GM21723 (cell line): ENCODE results near the gene CHRDL1.
"Not testable (repeated sequence)": the region's sequence is repeated elsewhere in the genome, so short reads cannot be mapped to it uniquely, and the experiment has no call there.

Experiments
- ATAC-seq: cut with Tn5 transposase; IDR thresholded peaks from one replicate; pipeline ENCODE4 v1.9.1; 2021; ENCODE audit warnings: mild to moderate bottlenecking, moderate library complexity; ENCODE audit not compliant: unreplicated experiment

CHRDL1 gene

GRCh38 chrX:110795645-110796406 lies at the start of gene CHRDL1:
TSS of gene CHRDL1 (minus strand) at chrX:110795817. CDS start at chrX:110792181, 3,636 bp downstream.
- no peak for ATAC-seq

GRCh38 chrX:110836982-110837381 lies 41.4 kb upstream of the CHRDL1 start:
- no peak for ATAC-seq

GRCh38 chrX:110836451-110836850 lies 40.8 kb upstream of the CHRDL1 start:
- ATAC-seq: no peak

- no peak for ATAC-seq
Observed at GRCh38 chrX:110836001-110836400, 40.4 kb upstream of the CHRDL1 start.

- ATAC-seq: no peak
Observed at GRCh38 chrX:110825972-110826371, 30.4 kb upstream of the CHRDL1 start.

GRCh38 chrX:110816543-110816942 lies 20.9 kb upstream of the CHRDL1 start:
- ATAC-seq: not testable (repeated sequence)

GRCh38 chrX:110806145-110806544 lies 10.5 kb upstream of the CHRDL1 start:
- no peak for ATAC-seq

- ATAC-seq: no peak
Observed at GRCh38 chrX:110805303-110805702, 9.7 kb upstream of the CHRDL1 start.

- ATAC-seq: no peak
Observed at GRCh38 chrX:110804446-110804845, 8.8 kb upstream of the CHRDL1 start.

GRCh38 chrX:110803506-110803905 lies 7.9 kb upstream of the CHRDL1 start:
- ATAC-seq: no peak

- no peak for ATAC-seq
Observed at GRCh38 chrX:110796407-110796697, 735 bp upstream of the CHRDL1 start.

- no peak for ATAC-seq
Observed at GRCh38 chrX:110794601-110795000, 1.0 kb downstream of the CHRDL1 start.

GRCh38 chrX:110791071-110791470 lies 4.5 kb downstream of the CHRDL1 start:
- no peak for ATAC-seq

GRCh38 chrX:110786486-110786885 lies 9.1 kb downstream of the CHRDL1 start:
- no peak for ATAC-seq

GRCh38 chrX:110759785-110760184 lies 35.8 kb downstream of the CHRDL1 start:
- ATAC-seq: no peak

GRCh38 chrX:110758781-110759422 lies 36.7 kb downstream of the CHRDL1 start:
- no peak for ATAC-seq

GRCh38 chrX:110755611-110756010 lies 40.0 kb downstream of the CHRDL1 start:
- ATAC-seq: no peak

GRCh38 chrX:110755061-110755460 lies 40.6 kb downstream of the CHRDL1 start:
- no peak for ATAC-seq

GRCh38 chrX:110750526-110751189 lies 45.0 kb downstream of the CHRDL1 start:
- no peak for ATAC-seq

GRCh38 chrX:110748256-110748806 lies 47.3 kb downstream of the CHRDL1 start:
- ATAC-seq: no peak

- no peak for ATAC-seq
Observed at GRCh38 chrX:110746014-110746413, 49.6 kb downstream of the CHRDL1 start.

GRCh38 chrX:110745288-110745687 lies 50.3 kb downstream of the CHRDL1 start:
- no peak for ATAC-seq
